Neural cell (in vitro differentiated cells): Measurements from ENCODE around the gene ARL4C. TPM values are rescaled to one million over a fixed set of nuclear protein-coding genes. Genes with fewer than 3 reads are reported as not detected.

Source experiments
- H2AFZ ChIP-seq: fragments of 200-600, 300-800 bp; sonication (generic), shearing (Covaris generic); 2 replicates; pipeline ENCODE4 v1.6.0; 2014; ENCODE audit warnings: low read depth, mild to moderate bottlenecking, antibody characterized with exemption, low read length, moderate library complexity
- H3F3A ChIP-seq: fragments of 200-600 bp; shearing (Covaris generic); 2 replicates; pipeline ENCODE4 v1.6.1; 2016; ENCODE audit warnings: mild to moderate bottlenecking, moderate library complexity, mixed read lengths, antibody characterized with exemption, low read length; ENCODE audit not compliant: insufficient read depth, poor library complexity, severe bottlenecking
- H3K27ac ChIP-seq: fragments of 200-600, 300-800 bp; sonication (generic), shearing (Covaris generic); 2 replicates; pipeline ENCODE4 v1.5.1; 2014; ENCODE audit warnings: mild to moderate bottlenecking, low read length, moderate library complexity
- H3K27me3 ChIP-seq: fragments of 300-800, 200-600 bp; sonication (generic), shearing (Covaris generic); 2 replicates; pipeline ENCODE4 v1.6.0; 2014; ENCODE audit warnings: mild to moderate bottlenecking, low read depth, low read length, moderate library complexity; ENCODE audit not compliant: insufficient read depth
- H3K36me3 ChIP-seq: fragments of 300-800, 200-600 bp; sonication (generic), shearing (Covaris generic); 2 replicates; pipeline ENCODE4 v1.5.1; 2014; ENCODE audit warnings: mild to moderate bottlenecking, antibody characterized with exemption, low read length, moderate library complexity; ENCODE audit not compliant: insufficient read depth
- H3K4me2 ChIP-seq: fragments of 300-800, 200-600 bp; sonication (generic), shearing (Covaris generic); 2 replicates; pipeline ENCODE4 v1.6.0; 2014; ENCODE audit warnings: mild to moderate bottlenecking, low read length
- H3K4me3 ChIP-seq: fragments of 300-800, 200-600 bp; sonication (generic), shearing (Covaris generic); 2 replicates; pipeline ENCODE4 v1.5.1; 2014; ENCODE audit warnings: mild to moderate bottlenecking, low read length, moderate library complexity
- H3K79me2 ChIP-seq: fragments of 200-600 bp; shearing (Covaris generic); replicated peaks from 2 replicates; pipeline ENCODE4 v1.6.0; 2014; ENCODE audit warnings: mild to moderate bottlenecking, low read length, moderate library complexity; ENCODE audit not compliant: insufficient read depth
- H3K9ac ChIP-seq: fragments of 300-800, 200-600 bp; sonication (generic), shearing (Covaris generic); 2 replicates; pipeline ENCODE4 v1.6.1; 2016; ENCODE audit warnings: mild to moderate bottlenecking, low read length, mixed read lengths
- H3K9me2 ChIP-seq: fragments of 200-600 bp; shearing (Covaris generic); 2 replicates; pipeline ENCODE4 v1.6.1; 2016; ENCODE audit warnings: mild to moderate bottlenecking, low read length, mixed read lengths; ENCODE audit not compliant: insufficient read depth
- H3K9me3 ChIP-seq: fragments of 200-600, 300-800 bp; sonication (generic), shearing (Covaris generic); 2 replicates; pipeline ENCODE4 v1.6.1; 2016; ENCODE audit warnings: mild to moderate bottlenecking, mixed run types, low read length, moderate library complexity, mixed read lengths
- H4K20me1 ChIP-seq: fragments of 200-600 bp; shearing (Covaris generic); 2 replicates; pipeline ENCODE4 v1.6.1; 2016; ENCODE audit warnings: mild to moderate bottlenecking, mixed run types; ENCODE audit not compliant: insufficient read depth
- CTCF ChIP-seq: fragments of 450-650 bp; IDR thresholded peaks from 2 replicates; pipeline ENCODE4 v1.5.1; 2014; ENCODE audit warnings: antibody characterized with exemption, mild to moderate bottlenecking, moderate library complexity; ENCODE audit not compliant: poor library complexity, severe bottlenecking
- EP300 ChIP-seq: fragments of 450-650 bp; conservative IDR thresholded peaks from 2 replicates; pipeline ENCODE4 v1.6.1; 2014; ENCODE audit warnings: antibody characterized with exemption, mild to moderate bottlenecking, moderate library complexity; ENCODE audit not compliant: poor library complexity, severe bottlenecking
- EZH2 ChIP-seq: fragments of 200-600, 300-800 bp; shearing (Covaris generic), sonication (generic); IDR thresholded peaks from 2 replicates; pipeline ENCODE4 v1.6.1; 2014; ENCODE audit warnings: antibody characterized with exemption, low read length, borderline replicate concordance, mild to moderate bottlenecking; ENCODE audit not compliant: insufficient read depth, poor library complexity, severe bottlenecking
- MXI1 ChIP-seq: fragments of 450-650 bp; conservative IDR thresholded peaks from 2 replicates; pipeline ENCODE4 v1.6.1; 2014; ENCODE audit warnings: antibody characterized with exemption, mild to moderate bottlenecking; ENCODE audit not compliant: poor library complexity, severe bottlenecking
- POLR2AphosphoS5 ChIP-seq: IDR thresholded peaks from 2 replicates; pipeline ENCODE4 v1.6.1; 2012
- RAD21 ChIP-seq: fragments of 450-650 bp; conservative IDR thresholded peaks from 2 replicates; pipeline ENCODE4 v1.6.1; 2014; ENCODE audit warnings: antibody characterized with exemption, mild to moderate bottlenecking, moderate library complexity
- SMC3 ChIP-seq: fragments of 450-650 bp; conservative IDR thresholded peaks from 2 replicates; pipeline ENCODE4 v1.6.1; 2014; ENCODE audit warnings: antibody characterized with exemption, mild to moderate bottlenecking, moderate library complexity; ENCODE audit not compliant: poor library complexity
- TAF1 ChIP-seq: IDR thresholded peaks from 2 replicates; pipeline ENCODE4 v1.6.1; 2012; ENCODE audit warnings: low read depth
- polyA plus RNA-seq: library from polyadenylated mRNA; depleted of rRNA; stranded (reverse); fragments of >200 nt; gene quantifications from 2 replicates; pipeline ENCODE4 v1.2.3, GENCODE V29; 2014
- TF ChIP-seq, protein P1 (sequence below): IDR thresholded peaks from 2 replicates; pipeline ENCODE4 v1.6.1; 2012; ENCODE audit warnings: borderline replicate concordance

The ARL4C gene
- polyA plus RNA-seq, 1 donor from 2014 or later, result 20.3 TPM

DNA sequence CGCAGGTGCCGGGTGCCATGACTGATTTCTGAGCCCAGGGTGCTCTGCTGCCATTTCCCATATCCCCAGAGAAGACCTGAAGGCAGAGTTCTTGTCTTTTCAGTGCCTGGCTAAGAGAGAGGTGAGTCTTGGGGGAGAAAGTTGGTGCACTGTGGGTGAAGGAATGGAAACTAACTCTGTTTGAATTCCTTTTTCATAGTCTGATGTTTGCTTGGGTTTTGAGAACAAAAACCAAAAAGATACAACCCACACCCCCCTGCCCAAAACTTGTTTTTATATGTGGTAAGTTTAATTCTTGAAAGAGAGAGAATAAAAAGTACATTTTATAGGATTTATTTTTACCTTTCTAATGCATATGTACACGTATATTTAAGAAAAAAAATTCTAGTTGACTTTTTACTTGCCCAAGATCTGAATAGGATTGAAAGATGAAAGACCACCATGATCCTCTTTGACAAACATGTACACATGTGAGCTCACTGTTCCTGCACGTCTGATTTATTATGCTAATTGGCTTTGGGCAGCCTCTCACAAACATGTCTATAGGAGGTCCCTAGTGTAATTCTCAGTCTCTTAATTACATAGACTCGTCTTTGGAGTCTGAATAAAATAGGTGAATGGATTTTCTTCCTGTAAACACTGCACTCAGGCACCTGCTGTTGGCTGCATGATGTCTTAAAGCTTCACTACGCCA lies 46.3 kb downstream of the ARL4C start:
- H3K4me2 ChIP-seq, result no peak overlapping the region
- no peaks in the 10 kb centered on the region for H3K36me3 ChIP-seq
- H3F3A ChIP-seq, result no peaks in the 10 kb centered on the region
- no peak overlapping the region for H3K27ac ChIP-seq
- H3K79me2 ChIP-seq, result no peaks in the 10 kb centered on the region
- H2AFZ ChIP-seq, result no peak overlapping the region
- no peak overlapping the region for H3K9ac ChIP-seq
- H4K20me1 ChIP-seq, result no peaks in the 10 kb centered on the region
- no peak overlapping the region for H3K4me3 ChIP-seq
- H3K9me2 ChIP-seq, result no peaks in the 10 kb centered on the region
- no peak for TF ChIP-seq TAF1
- no peak for TF ChIP-seq RAD21
- TF ChIP-seq, protein P1, sequence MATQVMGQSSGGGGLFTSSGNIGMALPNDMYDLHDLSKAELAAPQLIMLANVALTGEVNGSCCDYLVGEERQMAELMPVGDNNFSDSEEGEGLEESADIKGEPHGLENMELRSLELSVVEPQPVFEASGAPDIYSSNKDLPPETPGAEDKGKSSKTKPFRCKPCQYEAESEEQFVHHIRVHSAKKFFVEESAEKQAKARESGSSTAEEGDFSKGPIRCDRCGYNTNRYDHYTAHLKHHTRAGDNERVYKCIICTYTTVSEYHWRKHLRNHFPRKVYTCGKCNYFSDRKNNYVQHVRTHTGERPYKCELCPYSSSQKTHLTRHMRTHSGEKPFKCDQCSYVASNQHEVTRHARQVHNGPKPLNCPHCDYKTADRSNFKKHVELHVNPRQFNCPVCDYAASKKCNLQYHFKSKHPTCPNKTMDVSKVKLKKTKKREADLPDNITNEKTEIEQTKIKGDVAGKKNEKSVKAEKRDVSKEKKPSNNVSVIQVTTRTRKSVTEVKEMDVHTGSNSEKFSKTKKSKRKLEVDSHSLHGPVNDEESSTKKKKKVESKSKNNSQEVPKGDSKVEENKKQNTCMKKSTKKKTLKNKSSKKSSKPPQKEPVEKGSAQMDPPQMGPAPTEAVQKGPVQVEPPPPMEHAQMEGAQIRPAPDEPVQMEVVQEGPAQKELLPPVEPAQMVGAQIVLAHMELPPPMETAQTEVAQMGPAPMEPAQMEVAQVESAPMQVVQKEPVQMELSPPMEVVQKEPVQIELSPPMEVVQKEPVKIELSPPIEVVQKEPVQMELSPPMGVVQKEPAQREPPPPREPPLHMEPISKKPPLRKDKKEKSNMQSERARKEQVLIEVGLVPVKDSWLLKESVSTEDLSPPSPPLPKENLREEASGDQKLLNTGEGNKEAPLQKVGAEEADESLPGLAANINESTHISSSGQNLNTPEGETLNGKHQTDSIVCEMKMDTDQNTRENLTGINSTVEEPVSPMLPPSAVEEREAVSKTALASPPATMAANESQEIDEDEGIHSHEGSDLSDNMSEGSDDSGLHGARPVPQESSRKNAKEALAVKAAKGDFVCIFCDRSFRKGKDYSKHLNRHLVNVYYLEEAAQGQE, result no peak
- no peak for TF ChIP-seq EP300
- TF ChIP-seq CTCF, result no peak
- TF ChIP-seq EZH2, result no peak
- no peak for TF ChIP-seq POLR2AphosphoS5
- no peak for TF ChIP-seq SMC3
- TF ChIP-seq MXI1, result no peak
- H3K9me3 ChIP-seq, result no peaks in the 10 kb centered on the region
- no peaks in the 10 kb centered on the region for H3K27me3 ChIP-seq

GRCh38 chr2:234448506-234449184 lies 48.2 kb downstream of the ARL4C start:
- Histone ChIP-seq H3K9me3 (no peaks in the 10 kb centered on the region), H3K27me3 (no peaks in the 10 kb centered on the region), H4K20me1 (no peaks in the 10 kb centered on the region), H3K9ac (no peak overlapping the region), H3K79me2 (no peaks in the 10 kb centered on the region), H2AFZ (no peak overlapping the region), H3K9me2 (no peaks in the 10 kb centered on the region), H3K4me2 (no peak overlapping the region), H3K27ac (no peak overlapping the region), H3F3A (no peaks in the 10 kb centered on the region), H3K36me3 (no peaks in the 10 kb centered on the region), H3K4me3 (no peak overlapping the region)
- TF ChIP-seq, protein P1, result no peak
- TF ChIP-seq POLR2AphosphoS5, result no peak
- TF ChIP-seq CTCF, result no peak
- no peak for TF ChIP-seq SMC3
- TF ChIP-seq MXI1, result no peak
- TF ChIP-seq TAF1, result no peak
- no peak for TF ChIP-seq EP300
- TF ChIP-seq RAD21, result no peak
- no peak for TF ChIP-seq EZH2
